GM08714 (cell line): ENCODE results near the gene TEX36.
"Not testable (repeated sequence)": the region's sequence is repeated elsewhere in the genome, so short reads cannot be mapped to it uniquely, and the experiment has no call there.

Source experiments
- H3K4me3 ChIP-seq: fragments of 200-500 bp; sonication (Bioruptor generic); 2 replicates; pipeline ENCODE4 v1.5.1; 2014; ENCODE audit warnings: mild to moderate bottlenecking, low read length, inconsistent platforms
- ZNF274 ChIP-seq: IDR thresholded peaks from 2 replicates; pipeline ENCODE4 v1.6.1; 2012; ENCODE audit warnings: mild to moderate bottlenecking, low read depth, low read length

TEX36 gene

GRCh38 chr10:125699562-125700143, 16.7 kb upstream of the TEX36 start:
- TF ChIP-seq ZNF274, result no peak

GRCh38 chr10:125698481-125698998, 15.6 kb upstream of the TEX36 start:
- no peak for TF ChIP-seq ZNF274
- no peak overlapping the region for H3K4me3 ChIP-seq

More at GRCh38 chr10:125699562-125700143, 16.7 kb upstream of the TEX36 start:
- no peak overlapping the region for H3K4me3 ChIP-seq

GRCh38 chr10:125696884-125697283, 13.9 kb upstream of the TEX36 start:
- not testable (repeated sequence) for H3K4me3 ChIP-seq

GRCh38 chr10:125694883-125695282, 11.9 kb upstream of the TEX36 start:
- TF ChIP-seq ZNF274, result no peak
- no peak overlapping the region for H3K4me3 ChIP-seq

- H3K4me3 ChIP-seq, result no peak overlapping the region
- no peak for TF ChIP-seq ZNF274
These were observed 10.5 kb upstream of the TEX36 start for GRCh38 chr10:125693524-125693847.

GRCh38 chr10:125692601-125693523, 9.9 kb upstream of the TEX36 start:
- TF ChIP-seq ZNF274, result no peak

GRCh38 chr10:125692196-125692595, 9.2 kb upstream of the TEX36 start:
- no peak overlapping the region for H3K4me3 ChIP-seq
- TF ChIP-seq ZNF274, result no peak

More at GRCh38 chr10:125692601-125693523, 9.9 kb upstream of the TEX36 start:
- no peak overlapping the region for H3K4me3 ChIP-seq

GRCh38 chr10:125691160-125691981, 8.4 kb upstream of the TEX36 start:
- no peak overlapping the region for H3K4me3 ChIP-seq
- TF ChIP-seq ZNF274, result no peak

GRCh38 chr10:125689955-125690569, 7.1 kb upstream of the TEX36 start:
- no peak for TF ChIP-seq ZNF274
- no peak overlapping the region for H3K4me3 ChIP-seq

GRCh38 chr10:125687507-125688185, 4.7 kb upstream of the TEX36 start:
- TF ChIP-seq ZNF274, result no peak
- no peak overlapping the region for H3K4me3 ChIP-seq

GRCh38 chr10:125684581-125684980, 1.6 kb upstream of the TEX36 start:
- no peak overlapping the region for H3K4me3 ChIP-seq
- TF ChIP-seq ZNF274, result no peak

- TF ChIP-seq ZNF274, result no peak
- H3K4me3 ChIP-seq, result no peak overlapping the region
These were observed 858 bp upstream of the TEX36 start for GRCh38 chr10:125683821-125684220.

GRCh38 chr10:125679436-125679835, 3.5 kb downstream of the TEX36 start:
- no peak for TF ChIP-seq ZNF274

More at GRCh38 chr10:125679436-125679835, 3.5 kb downstream of the TEX36 start:
- no peak overlapping the region for H3K4me3 ChIP-seq
